HK-2 (cell line): ENCODE results near the gene PDXP.

Experiments
- DNase-seq: peaks from one replicate; pipeline ENCODE4 v3.0.0-alpha.2; 2018; ENCODE audit not compliant: unreplicated experiment

The PDXP gene

DNA sequence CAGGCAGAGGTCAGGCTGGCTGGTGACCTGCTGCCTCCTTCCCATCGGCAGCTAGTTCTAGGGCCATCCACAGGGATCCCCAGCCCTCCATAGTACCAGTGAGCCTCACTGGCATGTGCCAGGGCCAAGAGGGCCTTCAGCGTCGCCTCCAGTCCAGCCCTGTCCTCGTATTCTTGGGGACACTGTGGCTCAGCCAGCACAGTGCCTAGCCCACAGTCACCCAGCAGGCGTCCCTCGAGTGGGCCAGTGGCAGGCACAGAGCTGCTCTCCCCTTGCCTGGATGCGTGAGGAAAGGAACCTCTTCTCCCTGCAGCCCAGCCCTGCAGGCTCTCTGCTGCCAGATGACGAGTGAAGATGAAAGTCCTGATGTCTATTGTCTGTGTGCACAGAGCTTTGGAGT is 29.7 kb upstream of the PDXP start:
- DNase-seq, result no peak

DNA sequence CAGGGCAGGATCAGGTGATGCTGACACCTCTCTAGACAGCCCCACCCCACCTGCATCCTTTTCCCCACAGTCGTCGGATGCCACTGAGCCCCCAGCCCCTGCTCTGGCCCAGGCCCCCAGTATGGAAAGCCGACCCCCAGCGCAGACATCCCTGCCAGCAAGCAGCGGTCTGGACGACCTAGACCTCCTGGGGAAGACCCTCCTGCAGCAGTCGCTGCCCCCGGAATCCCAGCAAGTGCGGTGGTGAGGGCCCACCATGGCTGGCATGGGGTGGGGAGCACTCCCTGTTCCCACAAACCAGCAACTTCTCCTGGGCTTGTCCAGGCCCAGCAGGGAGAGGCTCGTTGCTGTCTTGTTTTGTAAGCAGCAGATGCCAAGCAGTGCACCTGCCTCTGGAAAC is 28.6 kb upstream of the PDXP start:
- no peak for DNase-seq

DNA sequence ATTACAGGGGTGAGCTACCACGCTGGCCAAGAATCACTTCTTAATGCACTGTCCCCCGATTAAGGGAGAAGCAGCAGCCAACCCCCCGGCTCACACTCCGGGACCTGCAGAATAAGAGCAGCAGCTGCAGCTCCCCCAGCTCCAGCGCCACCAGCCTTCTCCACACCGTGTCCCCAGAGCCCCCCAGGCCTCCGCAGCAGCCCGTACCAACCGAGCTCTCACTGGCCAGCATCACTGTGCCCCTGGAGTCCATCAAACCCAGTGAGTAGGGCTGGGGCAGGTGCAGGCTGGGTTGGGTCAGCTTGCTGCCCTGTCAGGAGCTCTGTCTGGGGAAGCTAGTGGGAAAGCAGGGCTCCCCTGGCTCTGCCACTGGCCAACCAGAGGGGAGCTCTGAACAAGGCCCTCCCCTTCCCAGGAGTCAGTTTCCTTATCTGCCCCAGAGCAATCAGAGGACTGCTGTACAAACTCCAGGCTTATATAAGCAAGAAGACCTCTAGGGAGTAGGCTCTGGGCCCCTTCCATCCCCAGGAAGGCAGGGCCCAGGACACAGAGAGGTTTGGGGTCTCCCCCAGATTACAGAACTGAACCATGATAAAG is 27.6 kb upstream of the PDXP start:
- DNase-seq, result no peak

DNA sequence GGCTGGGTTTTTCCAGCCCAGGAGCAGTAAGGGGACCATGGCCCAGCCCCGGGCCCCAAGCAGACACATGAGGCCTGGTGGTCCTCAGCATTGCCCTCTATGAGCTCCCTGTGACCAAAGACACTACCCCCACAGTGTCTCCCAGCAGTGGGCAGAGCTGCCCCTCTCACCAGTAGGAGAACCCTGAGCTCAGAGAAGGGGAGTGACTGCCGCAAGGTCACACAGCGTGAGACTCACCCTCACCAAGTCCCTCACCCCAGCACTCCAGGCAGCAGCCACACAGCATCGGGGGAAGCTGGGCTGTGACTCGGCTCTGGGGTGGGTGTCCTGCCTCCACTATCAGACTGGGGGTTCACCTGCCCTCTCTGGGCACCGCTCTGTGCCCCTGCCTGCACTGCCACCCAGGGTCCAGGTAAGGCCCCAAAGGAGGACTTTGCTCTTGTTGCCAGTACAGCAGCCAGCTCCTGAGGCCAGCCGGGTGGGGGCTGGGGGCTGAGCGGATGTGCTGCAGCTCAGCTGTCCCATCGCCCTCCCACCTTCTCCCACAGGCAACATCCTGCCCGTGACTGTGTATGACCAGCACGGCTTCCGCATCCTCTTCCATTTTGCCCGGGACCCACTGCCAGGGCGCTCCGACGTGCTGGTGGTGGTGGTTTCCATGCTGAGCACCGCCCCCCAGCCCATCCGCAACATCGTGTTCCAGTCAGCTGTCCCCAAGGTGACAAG is 26.9 kb upstream of the PDXP start:
- no peak for DNase-seq

DNA sequence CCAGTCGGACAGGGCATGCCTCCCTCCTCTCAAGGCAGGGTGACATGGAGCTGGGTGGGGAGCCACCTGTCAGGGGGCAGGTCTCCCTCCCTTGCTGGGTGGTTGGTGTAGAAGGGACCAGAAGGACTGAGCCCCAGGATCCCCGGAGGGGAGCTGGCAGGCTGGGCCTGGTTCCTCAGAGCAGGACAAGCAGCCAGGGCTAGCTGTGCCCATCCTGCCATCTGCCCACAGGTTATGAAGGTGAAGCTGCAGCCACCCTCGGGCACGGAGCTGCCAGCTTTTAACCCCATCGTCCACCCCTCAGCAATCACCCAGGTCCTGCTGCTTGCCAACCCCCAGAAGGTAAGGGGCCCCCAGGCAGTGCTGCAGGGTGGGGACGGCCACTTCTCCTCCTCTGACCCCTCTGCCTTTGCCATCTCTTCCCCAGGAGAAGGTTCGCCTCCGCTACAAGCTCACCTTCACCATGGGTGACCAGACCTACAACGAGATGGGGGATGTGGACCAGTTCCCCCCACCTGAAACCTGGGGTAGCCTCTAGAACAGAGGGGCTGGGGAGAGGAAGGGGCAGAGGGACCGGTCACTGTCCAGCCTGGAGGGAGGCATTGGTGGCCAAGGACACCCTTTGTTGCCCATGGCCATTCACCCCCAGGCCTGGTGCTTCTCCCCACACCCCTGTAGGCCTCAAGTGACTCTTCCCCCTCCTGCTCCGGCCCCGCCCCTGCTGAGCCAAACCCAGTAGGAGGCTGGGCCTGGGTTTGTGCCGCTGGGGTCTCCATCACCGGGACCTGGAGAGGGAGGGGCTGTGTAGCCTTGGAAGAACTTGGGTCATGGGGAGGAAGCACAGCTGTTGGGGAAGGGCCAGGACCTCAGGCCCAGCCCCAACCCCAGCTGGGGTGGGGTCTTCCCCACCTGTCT is 26.1 kb upstream of the PDXP start:
- no peak for DNase-seq

DNA sequence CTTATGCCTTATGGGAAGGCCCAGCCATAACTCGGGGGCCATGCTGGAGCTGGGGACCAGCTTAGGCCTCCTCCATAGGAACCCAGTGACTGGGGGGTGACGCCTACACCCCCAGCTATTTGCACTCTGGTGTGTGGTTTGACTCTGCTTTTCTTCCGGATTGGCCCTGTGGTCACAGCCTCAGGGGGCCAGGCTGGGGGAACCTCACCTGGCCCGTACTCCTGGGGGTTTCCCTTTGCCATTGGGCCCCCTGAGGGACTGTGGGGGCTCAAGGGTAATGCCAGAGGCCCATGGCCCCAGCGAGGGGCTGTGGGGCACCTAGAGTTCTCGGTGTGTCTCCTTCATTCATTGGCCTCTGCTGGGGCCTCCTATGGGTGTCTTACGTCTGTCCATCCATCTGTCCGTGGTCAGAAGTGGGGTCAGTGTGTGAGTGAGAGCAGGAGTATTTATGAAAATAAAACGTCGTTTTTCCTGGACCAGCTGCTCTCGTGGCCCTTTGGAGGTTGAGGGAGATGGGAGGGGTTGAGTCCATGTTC is 25.4 kb upstream of the PDXP start:
- no peak for DNase-seq

DNA sequence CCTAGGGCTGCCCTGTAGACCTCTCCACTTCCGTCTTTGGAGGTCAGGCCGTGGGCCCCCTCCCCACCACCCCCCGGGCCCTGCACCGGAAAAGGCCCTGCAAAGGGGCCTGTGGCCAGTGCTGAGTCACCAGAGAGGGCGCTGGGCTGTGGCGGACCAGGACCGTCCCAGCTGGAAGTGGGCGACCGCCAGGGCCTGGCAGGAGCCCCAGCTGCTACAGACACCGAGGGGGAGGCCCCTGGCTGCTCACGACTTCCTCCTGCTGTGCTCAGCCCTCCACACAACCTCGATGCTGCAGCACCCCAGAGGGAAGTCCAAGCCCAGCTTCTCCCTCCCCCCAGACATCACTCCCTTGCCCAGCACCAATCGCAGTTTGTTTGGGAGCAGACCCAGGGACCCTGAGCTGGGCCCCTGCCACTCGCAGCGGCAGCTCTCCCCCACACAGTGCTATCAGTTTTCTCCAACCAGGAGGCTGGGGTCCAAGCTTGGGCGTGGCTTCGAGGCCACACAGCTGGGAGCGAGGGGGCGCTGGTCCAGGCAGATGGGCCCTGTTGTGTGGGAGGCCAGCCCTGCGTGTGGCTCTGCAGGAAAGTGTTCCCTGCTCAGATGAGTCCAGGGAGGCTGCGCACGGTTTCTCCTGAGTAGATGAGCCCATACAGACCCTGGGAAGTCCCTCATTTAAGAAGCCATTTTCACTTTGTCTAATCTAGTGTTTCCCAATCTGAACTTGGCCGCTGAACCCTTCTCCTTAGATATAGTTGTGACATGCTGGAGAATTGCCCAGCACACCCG is 24.7 kb upstream of the PDXP start:
- DNase-seq, result peak; percentile 82

DNA sequence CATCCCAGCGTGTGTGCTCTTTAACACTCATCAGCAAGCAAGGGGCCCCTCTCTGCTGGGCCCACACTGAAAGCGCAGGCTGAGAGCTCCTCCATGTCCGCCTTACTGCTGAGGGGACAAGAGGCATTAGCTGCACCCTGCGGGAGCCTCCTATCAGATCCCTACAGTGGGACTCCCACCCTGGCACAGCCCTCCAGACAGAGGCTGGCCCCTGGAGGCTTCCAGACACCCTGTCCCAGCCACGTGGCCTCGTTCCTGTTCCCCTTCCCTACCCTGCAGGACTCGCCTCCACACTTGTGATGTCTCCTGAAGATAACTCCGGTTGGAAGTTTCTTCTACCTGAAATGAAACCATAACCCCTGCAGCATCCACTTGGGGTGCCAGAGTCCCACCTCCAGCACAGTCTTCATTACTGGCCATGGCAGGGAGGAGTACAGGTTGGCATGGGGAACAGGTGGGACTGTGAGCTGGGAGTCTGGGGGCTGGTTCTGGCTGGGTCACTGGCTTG is 24.1 kb upstream of the PDXP start:
- no peak for DNase-seq

DNA sequence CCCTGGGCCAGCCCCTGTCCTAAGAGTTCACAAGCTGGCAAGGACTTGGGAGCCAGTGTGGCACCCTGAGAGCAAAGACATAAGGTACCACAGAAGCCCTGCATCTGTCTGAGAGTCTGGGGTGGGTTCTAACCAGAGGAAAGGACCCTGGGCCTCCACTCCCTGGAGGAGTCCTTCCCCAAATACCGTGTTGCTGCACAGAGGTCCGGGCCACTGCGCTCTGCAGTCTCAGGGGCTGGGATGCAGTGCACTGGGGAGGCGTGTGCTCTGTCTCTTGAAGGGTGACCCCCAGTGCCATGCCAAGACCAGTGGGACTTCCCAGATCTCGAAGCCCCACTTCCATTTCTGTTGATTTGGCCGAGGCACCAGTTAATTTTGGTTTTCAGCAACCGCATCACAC is 23.4 kb upstream of the PDXP start:
- no peak for DNase-seq

DNA sequence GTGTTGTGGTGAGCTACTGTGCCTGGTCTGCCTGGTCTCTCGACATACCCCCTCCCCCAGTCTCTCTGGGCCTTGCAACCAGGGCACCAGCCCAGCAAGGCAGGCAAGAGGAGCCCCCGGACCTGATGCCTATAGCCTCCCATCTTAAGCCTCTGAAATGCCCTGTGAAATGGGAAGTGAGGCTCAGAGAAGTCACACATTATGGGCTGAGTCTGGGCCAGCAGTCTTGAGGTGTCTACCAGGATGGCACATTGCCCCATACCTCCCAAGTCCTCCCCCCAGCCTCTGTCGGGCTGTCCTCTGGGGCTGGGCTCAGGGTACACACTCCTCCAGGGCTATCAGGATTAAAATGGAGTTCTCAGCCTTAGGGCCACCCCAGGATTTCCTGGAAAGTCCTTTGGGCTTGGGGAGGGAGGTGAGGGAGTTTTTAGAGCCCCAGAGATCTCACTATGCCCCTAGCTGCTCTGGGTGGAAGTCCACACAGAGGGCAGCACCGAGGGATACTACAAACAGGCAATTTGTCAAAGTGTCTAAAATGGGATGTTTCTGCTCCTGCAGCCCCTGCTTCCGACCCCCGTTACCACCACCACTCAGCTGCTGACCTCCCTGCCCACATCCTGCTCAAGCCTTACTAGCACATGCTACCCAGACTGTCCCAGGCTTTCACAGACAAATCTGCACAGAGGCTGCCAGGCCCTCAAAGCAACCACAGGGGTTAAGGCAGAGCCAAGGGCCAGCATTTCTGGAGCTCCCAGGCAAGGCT is 22.2 kb upstream of the PDXP start:
- no peak for DNase-seq

DNA sequence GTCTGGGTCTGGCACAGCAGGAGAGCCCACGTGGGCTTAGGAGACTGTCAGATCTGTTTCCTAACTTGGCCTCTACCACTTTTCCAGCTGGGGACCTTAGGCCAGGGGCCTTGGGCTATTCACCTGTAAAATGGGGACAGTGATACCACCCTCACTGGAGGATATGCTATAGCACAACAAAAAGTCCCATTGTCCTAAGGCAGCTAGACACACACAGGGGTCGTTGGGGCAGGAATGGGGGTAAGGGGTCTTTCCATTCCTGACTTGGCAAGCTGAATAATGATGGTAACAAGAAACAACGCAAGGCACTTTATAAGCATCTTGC is 21.6 kb upstream of the PDXP start:
- DNase-seq, result no peak

DNA sequence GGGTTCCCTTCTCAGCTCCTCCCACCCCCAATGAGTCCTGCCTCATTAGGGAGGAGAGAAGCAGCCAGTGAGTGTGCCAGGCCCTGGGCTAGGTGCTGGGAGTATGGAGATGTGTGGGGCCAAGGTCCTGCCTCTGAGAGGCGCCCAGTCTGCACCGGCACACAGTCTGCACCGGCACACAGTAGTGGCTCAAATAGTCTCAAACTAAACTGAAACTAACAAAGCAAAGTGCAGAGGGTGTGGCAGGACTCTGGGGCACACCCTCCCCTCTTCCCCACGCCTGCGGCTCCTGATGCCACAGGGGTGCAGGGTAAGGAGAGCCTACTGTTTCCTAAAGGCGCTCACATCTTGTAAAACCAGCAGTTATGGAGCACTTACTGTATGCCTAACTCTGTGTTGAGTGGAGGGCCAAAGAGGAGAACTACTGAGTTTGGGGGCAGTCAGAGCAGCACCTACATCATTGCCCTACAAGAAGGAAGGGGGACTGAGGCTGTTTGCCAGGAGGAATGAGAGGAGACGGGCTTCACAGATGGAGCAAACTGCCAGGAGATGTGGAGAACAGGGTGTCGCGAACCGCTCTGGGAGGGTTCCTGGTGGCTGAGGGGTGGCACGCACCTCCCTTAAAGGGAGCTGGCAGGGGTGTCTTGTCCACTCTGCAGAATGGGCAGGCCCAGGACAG is 20.0 kb upstream of the PDXP start:
- no peak for DNase-seq

DNA sequence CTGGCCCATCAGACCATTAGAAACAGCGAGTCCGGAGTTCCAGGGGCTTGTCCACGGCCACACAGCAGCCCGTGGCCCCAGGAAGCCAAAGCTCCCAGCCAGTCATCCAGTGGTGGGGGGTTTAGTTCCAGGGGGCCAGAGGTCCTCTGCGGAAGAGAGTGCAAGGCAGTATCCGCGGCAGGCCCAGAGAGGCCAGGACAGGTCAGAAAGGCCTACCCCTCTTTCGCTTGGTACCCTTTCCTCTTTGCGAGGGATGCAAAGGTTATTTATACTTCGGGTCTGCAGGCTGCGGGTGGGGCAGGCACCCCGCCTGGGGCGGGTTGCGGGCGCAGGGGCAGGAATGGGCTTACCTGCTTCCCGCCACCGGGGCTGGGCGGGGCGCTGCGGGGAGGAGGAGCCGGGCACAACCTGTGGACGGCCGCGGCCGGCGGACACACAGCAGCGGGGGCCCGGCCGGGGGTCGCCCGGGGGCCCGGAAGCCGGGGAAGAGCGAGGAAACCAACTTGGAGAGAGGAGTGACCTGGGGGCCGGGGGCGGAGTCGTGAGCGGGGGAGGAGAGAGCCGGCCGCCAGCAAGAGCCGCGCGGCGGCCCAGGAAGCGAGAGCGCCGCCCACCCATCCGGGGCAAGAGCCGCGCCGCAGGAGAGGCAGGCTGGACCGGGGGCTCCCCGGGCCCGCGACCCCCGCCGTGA is 19.3 kb upstream of the PDXP start, which contains the start of gene SH3BP1:
TSS of gene SH3BP1 (plus strand) at position 600 of the 691 bp plus-strand sequence. CDS start 119 bp downstream, outside the sequence.
- no peak for DNase-seq

DNA sequence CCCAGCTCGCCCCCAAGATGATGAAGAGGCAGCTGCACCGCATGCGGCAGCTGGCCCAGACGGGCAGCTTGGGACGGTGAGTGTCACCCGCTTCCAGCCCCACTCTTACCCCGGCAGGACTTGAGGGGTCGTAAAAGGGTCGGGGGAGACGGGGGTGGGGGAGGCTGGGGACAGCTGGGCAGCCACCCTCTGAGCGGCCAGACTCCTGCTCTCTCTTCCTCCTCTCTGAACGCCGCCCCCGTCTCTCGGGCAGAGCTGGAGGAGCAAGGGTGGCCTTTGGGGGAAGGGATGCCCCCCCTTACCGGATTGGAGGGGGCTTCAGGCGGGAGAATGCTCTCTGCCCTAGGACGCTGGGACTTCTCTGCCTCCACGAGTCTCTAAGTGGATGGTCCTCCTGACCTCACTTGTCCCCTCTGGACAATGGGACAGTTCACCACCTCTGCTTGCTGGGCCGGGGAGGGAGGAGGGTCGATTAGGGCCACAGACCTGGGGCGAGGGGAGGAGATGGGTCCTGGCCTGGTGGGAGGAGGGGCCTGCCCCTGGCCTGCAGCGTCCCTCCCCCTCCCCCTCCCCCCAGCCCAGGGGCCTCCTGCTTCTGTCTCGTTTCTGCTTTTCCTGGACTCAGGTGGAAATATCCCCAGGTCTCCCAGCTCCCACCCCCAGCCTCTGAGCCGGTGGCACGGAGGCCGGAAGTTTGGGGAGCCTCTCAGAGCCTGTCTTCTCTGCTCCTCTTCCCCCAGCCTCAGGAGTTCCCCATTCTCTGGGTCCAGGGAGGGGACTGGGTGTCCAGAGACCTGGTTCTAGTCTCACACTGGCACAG is 18.5 kb upstream of the PDXP start:
- DNase-seq, result no peak

DNA sequence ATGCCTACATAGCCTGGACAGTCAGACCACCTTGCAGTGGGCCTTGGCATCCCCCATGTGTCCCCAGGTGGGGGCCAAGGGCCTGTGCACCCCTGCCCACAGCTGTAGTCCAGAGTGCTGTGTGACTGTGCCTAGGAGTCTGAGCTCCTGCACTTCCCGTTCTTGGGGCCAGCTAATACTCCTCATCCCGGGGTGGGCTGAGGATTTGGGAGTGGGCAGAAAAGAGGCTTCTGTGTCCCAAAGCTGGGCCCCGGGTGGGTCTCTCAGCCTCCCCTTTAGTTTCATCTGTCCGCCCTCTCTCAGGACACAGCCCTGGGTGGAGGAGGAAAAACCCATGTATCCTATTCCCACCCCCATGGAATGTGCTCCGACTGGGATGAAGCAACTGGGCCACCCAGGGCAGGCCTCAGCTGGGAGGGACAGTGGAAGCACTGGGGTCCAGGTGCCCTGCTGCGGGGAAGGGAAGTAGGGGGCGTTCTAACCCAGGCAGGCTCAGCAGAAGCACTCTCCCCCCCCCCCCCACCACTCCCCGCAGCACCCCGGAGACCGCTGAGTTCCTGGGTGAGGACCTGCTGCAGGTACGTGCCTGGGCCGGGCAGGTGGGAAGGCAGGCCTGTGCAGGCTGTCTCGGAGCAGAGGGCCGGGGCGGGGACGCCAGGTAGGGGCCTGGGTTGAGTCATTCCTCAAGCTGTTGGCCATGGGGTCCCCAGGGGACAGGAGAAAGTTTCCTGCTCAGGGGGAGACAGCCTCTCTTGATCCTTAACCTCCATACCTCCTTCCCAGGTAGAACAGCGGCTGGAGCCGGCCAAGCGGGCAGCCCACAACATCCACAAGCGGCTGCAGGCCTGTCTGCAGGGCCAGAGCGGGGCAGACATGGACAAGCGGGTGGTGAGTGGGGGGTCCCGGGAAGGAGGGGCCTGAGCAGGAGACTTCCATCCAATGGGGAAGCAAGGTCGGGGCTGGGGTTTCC is 17.6 kb upstream of the PDXP start:
- DNase-seq, result no peak

DNA sequence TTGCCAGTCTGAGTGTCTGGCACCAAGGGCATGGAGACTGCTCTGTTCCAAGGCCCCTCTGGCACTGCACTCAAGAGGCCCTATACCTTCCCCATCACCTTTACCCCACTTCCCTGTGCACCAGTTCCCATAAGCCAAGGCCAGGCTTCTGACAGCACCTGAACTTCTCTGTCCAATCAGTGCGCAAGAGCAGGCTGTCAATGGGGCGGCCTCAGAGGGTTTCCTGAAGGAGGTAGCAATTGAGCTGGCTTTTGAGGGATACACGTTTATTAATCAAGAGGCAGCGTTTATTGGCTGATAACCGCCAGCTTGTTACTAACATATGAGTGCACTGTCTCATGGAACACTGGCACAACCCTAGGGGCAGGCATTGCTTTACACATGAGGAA is 17.0 kb upstream of the PDXP start:
- no peak for DNase-seq

DNA sequence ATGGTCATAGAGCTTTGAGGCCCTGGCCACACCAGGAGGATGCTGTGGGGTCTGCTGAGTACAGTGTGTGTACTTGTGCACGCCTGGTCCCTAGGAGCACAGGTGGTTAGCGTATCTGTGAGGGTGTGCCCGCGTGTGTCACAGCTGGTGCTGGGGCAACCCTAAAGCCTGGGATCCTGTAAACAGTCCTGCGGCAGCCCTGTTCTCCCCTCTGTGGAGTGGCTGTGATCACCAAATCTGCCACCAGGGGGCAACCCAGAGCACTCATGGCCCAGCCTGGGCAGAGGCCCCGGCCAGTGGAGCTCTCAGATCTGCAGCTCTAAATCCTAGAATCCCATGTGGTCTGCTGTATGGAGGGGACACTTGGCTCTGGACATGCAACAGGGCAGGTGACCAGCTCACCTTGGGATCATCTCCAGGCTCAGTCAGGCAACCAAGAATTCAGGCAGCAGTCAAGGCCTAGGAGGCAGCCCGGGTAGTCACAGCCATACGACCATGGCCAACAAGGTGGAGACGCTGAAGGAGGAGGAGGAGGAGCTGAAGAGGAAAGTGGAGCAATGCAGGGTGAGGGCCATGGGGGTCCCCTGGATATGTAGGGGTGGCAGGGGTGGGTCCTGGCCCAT is 15.2 kb upstream of the PDXP start:
- peak; percentile 77 for DNase-seq
